GM21528 (cell line): ENCODE data around the gene WFS1.
A peak's percentile ranks its signal among the peaks of the same experiment; 100 is the strongest.

ENCODE experiments used
- ATAC-seq: cut with Tn5 transposase; IDR thresholded peaks from one replicate; pipeline ENCODE4 v1.9.1; 2021; ENCODE audit warnings: mild to moderate bottlenecking, moderate library complexity; ENCODE audit not compliant: unreplicated experiment, low FRiP score

The WFS1 gene

GRCh38 chr4:6235012-6235411 is 34.6 kb upstream of the WFS1 start:
- ATAC-seq: no peak

- ATAC-seq: no peak
Measured at GRCh38 chr4:6235901-6236640, 33.6 kb upstream of the WFS1 start.

GRCh38 chr4:6236816-6237390 is 32.7 kb upstream of the WFS1 start:
- ATAC-seq: no peak

GRCh38 chr4:6239486-6239885 is 30.2 kb upstream of the WFS1 start:
- no peak for ATAC-seq

GRCh38 chr4:6239968-6240367 is 29.7 kb upstream of the WFS1 start:
- no peak for ATAC-seq

- no peak for ATAC-seq
Measured at GRCh38 chr4:6241062-6241845, 28.4 kb upstream of the WFS1 start.

GRCh38 chr4:6242271-6243029 is 27.2 kb upstream of the WFS1 start:
- no peak for ATAC-seq

GRCh38 chr4:6245246-6246169 is 24.1 kb upstream of the WFS1 start:
- no peak for ATAC-seq

GRCh38 chr4:6246170-6246634 is 23.4 kb upstream of the WFS1 start:
- ATAC-seq: no peak

- ATAC-seq: no peak
Measured at GRCh38 chr4:6248394-6248793, 21.3 kb upstream of the WFS1 start.

GRCh38 chr4:6250235-6250983 is 19.2 kb upstream of the WFS1 start:
- ATAC-seq: no peak

GRCh38 chr4:6250984-6251295 is 18.7 kb upstream of the WFS1 start:
- ATAC-seq: no peak

GRCh38 chr4:6251365-6251764 is 18.3 kb upstream of the WFS1 start:
- no peak for ATAC-seq

- ATAC-seq: no peak
Measured at GRCh38 chr4:6252051-6252450, 17.6 kb upstream of the WFS1 start.

GRCh38 chr4:6253111-6253510 is 16.5 kb upstream of the WFS1 start:
- no peak for ATAC-seq

GRCh38 chr4:6253961-6254360 is 15.7 kb upstream of the WFS1 start:
- ATAC-seq: no peak

- ATAC-seq: no peak
Measured at GRCh38 chr4:6256141-6256540, 13.5 kb upstream of the WFS1 start.

- peak; percentile 43 for ATAC-seq
Measured at GRCh38 chr4:6257247-6258025, 12.2 kb upstream of the WFS1 start.

- no peak for ATAC-seq
Measured at GRCh38 chr4:6258026-6258360, 11.7 kb upstream of the WFS1 start.
